GM23338 (cell line): ENCODE measurements around the gene EFHD2. TPM values are rescaled to one million over a fixed set of nuclear protein-coding genes. Genes with fewer than 3 reads are reported as not detected.
A peak's percentile ranks its signal among the peaks of the same experiment; 100 is the strongest.

ENCODE experiments used
- ATAC-seq: fragments of 200-7000 bp; cut with Tn5 transposase; 3 replicates; pipeline ENCODE4 v1.9.1; 2020
- DNase-seq: peaks from one replicate; pipeline ENCODE4 v3.0.0-alpha.2; 2015; ENCODE audit warnings: low spot score
- H2AFZ ChIP-seq: fragments of 200-600 bp; sonication (generic); 2 replicates; pipeline ENCODE4 v1.8.0; 2016; ENCODE audit warnings: antibody characterized with exemption, mild to moderate bottlenecking, moderate library complexity
- H3F3A ChIP-seq: fragments of 200-600 bp; sonication (generic); replicated peaks from 2 replicates; pipeline ENCODE4 v1.8.0; 2017; ENCODE audit warnings: antibody characterized with exemption, mixed run types, low read depth
- H3K27ac ChIP-seq: fragments of 200-600 bp; sonication (generic); 2 replicates; pipeline ENCODE4 v1.6.1; 2016; ENCODE audit warnings: low read depth
- H3K27me3 ChIP-seq: fragments of 200-600 bp; sonication (generic); 2 replicates; pipeline ENCODE4 v1.8.0; 2016; ENCODE audit warnings: mild to moderate bottlenecking, mixed run types, moderate library complexity; ENCODE audit not compliant: insufficient read depth
- H3K36me3 ChIP-seq: fragments of 200-600 bp; sonication (generic); 2 replicates; pipeline ENCODE4 v1.8.0; 2016; ENCODE audit warnings: mild to moderate bottlenecking; ENCODE audit not compliant: insufficient read depth
- H3K4me1 ChIP-seq: fragments of 200-600 bp; sonication (generic); 2 replicates; pipeline ENCODE4 v1.8.0; 2016; ENCODE audit warnings: mild to moderate bottlenecking, moderate library complexity; ENCODE audit not compliant: insufficient read depth
- H3K4me2 ChIP-seq: fragments of 200-600 bp; sonication (generic); 2 replicates; pipeline ENCODE4 v1.7.1; 2017; ENCODE audit warnings: mixed run types
- H3K4me3 ChIP-seq: fragments of 200-600 bp; sonication (generic); 2 replicates; pipeline ENCODE4 v1.6.1; 2016; ENCODE audit warnings: mixed run types
- H3K79me2 ChIP-seq: fragments of 200-600 bp; sonication (generic); replicated peaks from 2 replicates; pipeline ENCODE4 v1.8.0; 2017; ENCODE audit warnings: mild to moderate bottlenecking; ENCODE audit not compliant: insufficient read depth
- H3K9me2 ChIP-seq: fragments of 200-600 bp; sonication (generic); 2 replicates; pipeline ENCODE4 v1.8.0; 2017; ENCODE audit not compliant: insufficient read depth
- H4K20me1 ChIP-seq: fragments of 200-600 bp; sonication (generic); replicated peaks from 2 replicates; pipeline ENCODE4 v1.8.0; 2017; ENCODE audit warnings: mild to moderate bottlenecking; ENCODE audit not compliant: insufficient read depth
- H3K27ac Mint-ChIP-seq: 2 replicates; pipeline ENCODE4 v1.8.0; 2020; ENCODE audit warnings: inconsistent platforms, mild to moderate bottlenecking, moderate library complexity, mixed read lengths
- H3K27me3 Mint-ChIP-seq: 3 replicates; pipeline ENCODE4 v1.8.0; 2022; ENCODE audit warnings: low read depth, mild to moderate bottlenecking, moderate library complexity, mixed read lengths, inconsistent platforms; ENCODE audit not compliant: insufficient read depth, poor library complexity
- H3K36me3 Mint-ChIP-seq: 3 replicates; pipeline ENCODE4 v1.8.0; 2021; ENCODE audit warnings: low read depth, mild to moderate bottlenecking, inconsistent platforms, moderate library complexity, mixed read lengths
- H3K4me1 Mint-ChIP-seq: 3 replicates; pipeline ENCODE4 v1.8.0; 2020; ENCODE audit warnings: mild to moderate bottlenecking, inconsistent platforms, mixed read lengths
- H3K4me3 Mint-ChIP-seq: 3 replicates; pipeline ENCODE4 v1.8.0; 2021; ENCODE audit warnings: moderate library complexity, mild to moderate bottlenecking, inconsistent platforms, mixed read lengths
- H3K9me3 Mint-ChIP-seq: 3 replicates; pipeline ENCODE4 v1.8.0; 2020; ENCODE audit warnings: moderate library complexity, mild to moderate bottlenecking, inconsistent platforms, mixed read lengths
- EZH2 ChIP-seq: fragments of 200-600 bp; sonication (generic); IDR thresholded peaks from one replicate; pipeline ENCODE4 v1.8.0; 2017; ENCODE audit warnings: antibody characterized with exemption, mild to moderate bottlenecking, low read depth; ENCODE audit not compliant: unreplicated experiment
- JUNB ChIP-seq: IDR thresholded peaks from one replicate; pipeline ENCODE4 v1.6.1; 2016; ENCODE audit warnings: antibody characterized with exemption; ENCODE audit not compliant: unreplicated experiment
- POLR2AphosphoS5 ChIP-seq: IDR thresholded peaks from 2 replicates; pipeline ENCODE4 v1.6.1; 2016; ENCODE audit warnings: antibody characterized with exemption, low read depth
- ZNF114 ChIP-seq: fragments of 250-450 bp; sonication (Bioruptor Pico); IDR thresholded peaks from 2 replicates; pipeline ENCODE4 v1.5.0; 2020; ENCODE audit warnings: mild to moderate bottlenecking, moderate library complexity
- ZNF331 ChIP-seq: fragments of 250-450 bp; sonication (Bioruptor Pico); IDR thresholded peaks from 2 replicates; pipeline ENCODE4 v1.5.0; 2020; ENCODE audit warnings: low read depth, mild to moderate bottlenecking, moderate library complexity
- polyA plus RNA-seq: library from polyadenylated mRNA; unstranded; fragments of >200 nt; fragmentation: Nextera tagmentation; extraction: Ambion mirVana; gene quantifications from 2 replicates; pipeline ENCODE4 v1.2.1, GENCODE V29; 2016
- total RNA-seq: library from RNA; depleted of rRNA; stranded (reverse); fragments of >200 nt; shearing (Covaris generic); gene quantifications from 2 replicates; pipeline ENCODE4 v1.2.3, GENCODE V29; 2014
- TF ChIP-seq, protein P1 (sequence below): IDR thresholded peaks from one replicate; pipeline ENCODE4 v1.6.1; 2018; ENCODE audit warnings: antibody characterized with exemption; ENCODE audit not compliant: unreplicated experiment
- TF ChIP-seq, protein P2 (sequence below): fragments of 250-450 bp; sonication (Bioruptor Pico); IDR thresholded peaks from 2 replicates; pipeline ENCODE4 v1.5.0; 2020; ENCODE audit warnings: mild to moderate bottlenecking, moderate library complexity
- TF ChIP-seq, protein P3 (sequence below): IDR thresholded peaks from 2 replicates; pipeline ENCODE4 v1.6.1; 2016; ENCODE audit warnings: antibody characterized with exemption

Gene EFHD2
- total and polyA plus RNA-seq, 2 experiments from 2014 or later, result 22.8 to 23.7 TPM

DNA sequence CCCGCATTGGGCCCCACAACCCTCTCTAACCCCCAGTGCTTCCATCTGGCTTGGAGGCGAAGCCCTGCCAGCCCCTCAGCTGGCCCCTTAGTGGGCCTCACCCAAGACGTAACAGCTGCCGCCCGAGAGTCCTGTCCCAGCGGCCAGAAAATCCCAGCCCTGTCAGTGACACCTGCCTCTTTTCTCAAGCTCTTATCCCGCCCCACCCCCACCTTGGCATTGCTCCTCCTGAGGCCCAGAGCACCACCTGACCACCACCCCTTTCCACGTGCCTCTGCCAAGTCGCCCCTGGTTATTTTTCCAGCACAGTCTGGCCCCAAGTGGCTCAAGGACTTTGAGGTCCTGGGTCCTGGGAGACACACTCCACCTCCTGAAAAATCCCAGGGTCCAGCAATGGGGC lies 22.6 kb downstream of the EFHD2 start:
- no peak overlapping the region for H2AFZ ChIP-seq
- H3K36me3 ChIP-seq, result no peaks in the 10 kb centered on the region
- H3K4me3 ChIP-seq, result no peak overlapping the region
- no peak for TF ChIP-seq ZNF114 (CRISPR knock-in tag)
- TF ChIP-seq POLR2AphosphoS5, result no peak
- TF ChIP-seq, protein P1, sequence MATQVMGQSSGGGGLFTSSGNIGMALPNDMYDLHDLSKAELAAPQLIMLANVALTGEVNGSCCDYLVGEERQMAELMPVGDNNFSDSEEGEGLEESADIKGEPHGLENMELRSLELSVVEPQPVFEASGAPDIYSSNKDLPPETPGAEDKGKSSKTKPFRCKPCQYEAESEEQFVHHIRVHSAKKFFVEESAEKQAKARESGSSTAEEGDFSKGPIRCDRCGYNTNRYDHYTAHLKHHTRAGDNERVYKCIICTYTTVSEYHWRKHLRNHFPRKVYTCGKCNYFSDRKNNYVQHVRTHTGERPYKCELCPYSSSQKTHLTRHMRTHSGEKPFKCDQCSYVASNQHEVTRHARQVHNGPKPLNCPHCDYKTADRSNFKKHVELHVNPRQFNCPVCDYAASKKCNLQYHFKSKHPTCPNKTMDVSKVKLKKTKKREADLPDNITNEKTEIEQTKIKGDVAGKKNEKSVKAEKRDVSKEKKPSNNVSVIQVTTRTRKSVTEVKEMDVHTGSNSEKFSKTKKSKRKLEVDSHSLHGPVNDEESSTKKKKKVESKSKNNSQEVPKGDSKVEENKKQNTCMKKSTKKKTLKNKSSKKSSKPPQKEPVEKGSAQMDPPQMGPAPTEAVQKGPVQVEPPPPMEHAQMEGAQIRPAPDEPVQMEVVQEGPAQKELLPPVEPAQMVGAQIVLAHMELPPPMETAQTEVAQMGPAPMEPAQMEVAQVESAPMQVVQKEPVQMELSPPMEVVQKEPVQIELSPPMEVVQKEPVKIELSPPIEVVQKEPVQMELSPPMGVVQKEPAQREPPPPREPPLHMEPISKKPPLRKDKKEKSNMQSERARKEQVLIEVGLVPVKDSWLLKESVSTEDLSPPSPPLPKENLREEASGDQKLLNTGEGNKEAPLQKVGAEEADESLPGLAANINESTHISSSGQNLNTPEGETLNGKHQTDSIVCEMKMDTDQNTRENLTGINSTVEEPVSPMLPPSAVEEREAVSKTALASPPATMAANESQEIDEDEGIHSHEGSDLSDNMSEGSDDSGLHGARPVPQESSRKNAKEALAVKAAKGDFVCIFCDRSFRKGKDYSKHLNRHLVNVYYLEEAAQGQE, result no peak
- no peak for TF ChIP-seq JUNB
- TF ChIP-seq, protein P2, sequence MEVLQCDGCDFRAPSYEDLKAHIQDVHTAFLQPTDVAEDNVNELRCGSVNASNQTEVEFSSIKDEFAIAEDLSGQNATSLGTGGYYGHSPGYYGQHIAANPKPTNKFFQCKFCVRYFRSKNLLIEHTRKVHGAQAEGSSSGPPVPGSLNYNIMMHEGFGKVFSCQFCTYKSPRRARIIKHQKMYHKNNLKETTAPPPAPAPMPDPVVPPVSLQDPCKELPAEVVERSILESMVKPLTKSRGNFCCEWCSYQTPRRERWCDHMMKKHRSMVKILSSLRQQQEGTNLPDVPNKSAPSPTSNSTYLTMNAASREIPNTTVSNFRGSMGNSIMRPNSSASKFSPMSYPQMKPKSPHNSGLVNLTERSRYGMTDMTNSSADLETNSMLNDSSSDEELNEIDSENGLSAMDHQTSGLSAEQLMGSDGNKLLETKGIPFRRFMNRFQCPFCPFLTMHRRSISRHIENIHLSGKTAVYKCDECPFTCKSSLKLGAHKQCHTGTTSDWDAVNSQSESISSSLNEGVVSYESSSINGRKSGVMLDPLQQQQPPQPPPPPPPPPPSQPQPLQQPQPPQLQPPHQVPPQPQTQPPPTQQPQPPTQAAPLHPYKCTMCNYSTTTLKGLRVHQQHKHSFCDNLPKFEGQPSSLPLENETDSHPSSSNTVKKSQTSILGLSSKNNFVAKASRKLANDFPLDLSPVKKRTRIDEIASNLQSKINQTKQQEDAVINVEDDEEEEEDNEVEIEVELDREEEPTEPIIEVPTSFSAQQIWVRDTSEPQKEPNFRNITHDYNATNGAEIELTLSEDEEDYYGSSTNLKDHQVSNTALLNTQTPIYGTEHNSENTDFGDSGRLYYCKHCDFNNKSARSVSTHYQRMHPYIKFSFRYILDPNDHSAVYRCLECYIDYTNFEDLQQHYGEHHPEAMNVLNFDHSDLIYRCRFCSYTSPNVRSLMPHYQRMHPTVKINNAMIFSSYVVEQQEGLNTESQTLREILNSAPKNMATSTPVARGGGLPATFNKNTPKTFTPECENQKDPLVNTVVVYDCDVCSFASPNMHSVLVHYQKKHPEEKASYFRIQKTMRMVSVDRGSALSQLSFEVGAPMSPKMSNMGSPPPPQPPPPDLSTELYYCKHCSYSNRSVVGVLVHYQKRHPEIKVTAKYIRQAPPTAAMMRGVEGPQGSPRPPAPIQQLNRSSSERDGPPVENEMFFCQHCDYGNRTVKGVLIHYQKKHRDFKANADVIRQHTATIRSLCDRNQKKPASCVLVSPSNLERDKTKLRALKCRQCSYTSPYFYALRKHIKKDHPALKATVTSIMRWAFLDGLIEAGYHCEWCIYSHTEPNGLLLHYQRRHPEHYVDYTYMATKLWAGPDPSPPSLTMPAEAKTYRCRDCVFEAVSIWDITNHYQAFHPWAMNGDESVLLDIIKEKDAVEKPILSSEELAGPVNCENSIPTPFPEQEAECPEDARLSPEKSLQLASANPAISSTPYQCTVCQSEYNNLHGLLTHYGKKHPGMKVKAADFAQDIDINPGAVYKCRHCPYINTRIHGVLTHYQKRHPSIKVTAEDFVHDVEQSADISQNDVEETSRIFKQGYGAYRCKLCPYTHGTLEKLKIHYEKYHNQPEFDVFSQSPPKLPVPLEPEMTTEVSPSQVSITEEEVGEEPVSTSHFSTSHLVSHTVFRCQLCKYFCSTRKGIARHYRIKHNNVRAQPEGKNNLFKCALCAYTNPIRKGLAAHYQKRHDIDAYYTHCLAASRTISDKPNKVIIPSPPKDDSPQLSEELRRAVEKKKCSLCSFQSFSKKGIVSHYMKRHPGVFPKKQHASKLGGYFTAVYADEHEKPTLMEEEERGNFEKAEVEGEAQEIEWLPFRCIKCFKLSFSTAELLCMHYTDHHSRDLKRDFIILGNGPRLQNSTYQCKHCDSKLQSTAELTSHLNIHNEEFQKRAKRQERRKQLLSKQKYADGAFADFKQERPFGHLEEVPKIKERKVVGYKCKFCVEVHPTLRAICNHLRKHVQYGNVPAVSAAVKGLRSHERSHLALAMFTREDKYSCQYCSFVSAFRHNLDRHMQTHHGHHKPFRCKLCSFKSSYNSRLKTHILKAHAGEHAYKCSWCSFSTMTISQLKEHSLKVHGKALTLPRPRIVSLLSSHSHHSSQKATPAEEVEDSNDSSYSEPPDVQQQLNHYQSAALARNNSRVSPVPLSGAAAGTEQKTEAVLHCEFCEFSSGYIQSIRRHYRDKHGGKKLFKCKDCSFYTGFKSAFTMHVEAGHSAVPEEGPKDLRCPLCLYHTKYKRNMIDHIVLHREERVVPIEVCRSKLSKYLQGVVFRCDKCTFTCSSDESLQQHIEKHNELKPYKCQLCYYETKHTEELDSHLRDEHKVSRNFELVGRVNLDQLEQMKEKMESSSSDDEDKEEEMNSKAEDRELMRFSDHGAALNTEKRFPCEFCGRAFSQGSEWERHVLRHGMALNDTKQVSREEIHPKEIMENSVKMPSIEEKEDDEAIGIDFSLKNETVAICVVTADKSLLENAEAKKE (CRISPR knock-in tag), result no peak
- no peak for TF ChIP-seq EZH2
- no peak for TF ChIP-seq ZNF331 (CRISPR knock-in tag)
- TF ChIP-seq, protein P3, sequence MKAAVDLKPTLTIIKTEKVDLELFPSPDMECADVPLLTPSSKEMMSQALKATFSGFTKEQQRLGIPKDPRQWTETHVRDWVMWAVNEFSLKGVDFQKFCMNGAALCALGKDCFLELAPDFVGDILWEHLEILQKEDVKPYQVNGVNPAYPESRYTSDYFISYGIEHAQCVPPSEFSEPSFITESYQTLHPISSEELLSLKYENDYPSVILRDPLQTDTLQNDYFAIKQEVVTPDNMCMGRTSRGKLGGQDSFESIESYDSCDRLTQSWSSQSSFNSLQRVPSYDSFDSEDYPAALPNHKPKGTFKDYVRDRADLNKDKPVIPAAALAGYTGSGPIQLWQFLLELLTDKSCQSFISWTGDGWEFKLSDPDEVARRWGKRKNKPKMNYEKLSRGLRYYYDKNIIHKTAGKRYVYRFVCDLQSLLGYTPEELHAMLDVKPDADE, result no peak
- H3K4me1 ChIP-seq, result no peaks in the 10 kb centered on the region
- peak; percentile 38 for DNase-seq
- Mint-ChIP-seq H3K9me3 (no peaks in the 10 kb centered on the region), H3K4me3 (no peak overlapping the region), H3K4me1 (peaks cover 4% of the 10 kb centered on the region; the same call in 2 of the 3 replicates), H3K27me3 (peaks cover 6% of the 10 kb centered on the region), H3K27ac (peak overlapping the region; percentile 67; the same call in 1 of the 2 replicates), H3K36me3 (no peaks in the 10 kb centered on the region; the same call in 2 of the 3 replicates)
- no peaks in the 10 kb centered on the region for H3K9me2 ChIP-seq
- no peak for ATAC-seq
- no peaks in the 10 kb centered on the region for H3F3A ChIP-seq
- no peak overlapping the region for H3K4me2 ChIP-seq
- H3K27ac ChIP-seq, result no peak overlapping the region
- H3K27me3 ChIP-seq, result no peaks in the 10 kb centered on the region
- H4K20me1 ChIP-seq, result no peaks in the 10 kb centered on the region
- H3K79me2 ChIP-seq, result no peaks in the 10 kb centered on the region
